Measurements from ENCODE around the gene PDP2. TPM values are rescaled to one million over a fixed set of nuclear protein-coding genes. Genes with fewer than 3 reads are reported as not detected.

PDP2 gene
- total RNA-seq, 1 donor from 2014 or later: 18.0 TPM

- Mint-ChIP-seq H3K4me1 (no peaks in the 10 kb centered on the region), H3K9me3 (no peaks in the 10 kb centered on the region), H3K27ac (ENCODE audit: unreplicated experiment) (no peak overlapping the region), H3K4me3 (no peak overlapping the region), H3K36me3 (ENCODE audit: low read depth) (no peaks in the 10 kb centered on the region), H3K27me3 (ENCODE audit: low read depth) (peaks cover 5% of the 10 kb centered on the region)
- no peak for TF ChIP-seq CTCF (conservative IDR thresholded peaks at IDR 0.05)
- no peak for DNase-seq (ENCODE audit: low read depth, low spot score)
Observed at GRCh38 chr16:66905633-66906539, 25.6 kb downstream of the PDP2 start.

GRCh38 chr16:66906916-66907836 lies 26.9 kb downstream of the PDP2 start:
- no peak for DNase-seq (ENCODE audit: low read depth, low spot score)
- H3K4me1 Mint-ChIP-seq: no peaks in the 10 kb centered on the region
- H3K27ac Mint-ChIP-seq (ENCODE audit: unreplicated experiment): no peak overlapping the region
- no peaks in the 10 kb centered on the region for H3K9me3 Mint-ChIP-seq
- TF ChIP-seq CTCF (conservative IDR thresholded peaks at IDR 0.05): no peak
- H3K27me3 Mint-ChIP-seq (ENCODE audit: low read depth): peaks cover 5% of the 10 kb centered on the region
- H3K36me3 Mint-ChIP-seq (ENCODE audit: low read depth): no peaks in the 10 kb centered on the region
- H3K4me3 Mint-ChIP-seq: no peak overlapping the region

GRCh38 chr16:66908116-66908515 lies 27.8 kb downstream of the PDP2 start:
- Mint-ChIP-seq H3K4me1 (no peaks in the 10 kb centered on the region), H3K27me3 (ENCODE audit: low read depth) (peaks cover 5% of the 10 kb centered on the region), H3K9me3 (no peaks in the 10 kb centered on the region), H3K4me3 (no peak overlapping the region), H3K36me3 (ENCODE audit: low read depth) (no peaks in the 10 kb centered on the region), H3K27ac (ENCODE audit: unreplicated experiment) (no peak overlapping the region)
- no peak for TF ChIP-seq CTCF (conservative IDR thresholded peaks at IDR 0.05)
- no peak for DNase-seq (ENCODE audit: low read depth, low spot score)

GRCh38 chr16:66908762-66909559 lies 28.6 kb downstream of the PDP2 start:
- Mint-ChIP-seq H3K9me3 (no peaks in the 10 kb centered on the region), H3K27ac (ENCODE audit: unreplicated experiment) (no peak overlapping the region), H3K4me3 (no peak overlapping the region), H3K36me3 (ENCODE audit: low read depth) (no peaks in the 10 kb centered on the region), H3K27me3 (ENCODE audit: low read depth) (peaks cover 5% of the 10 kb centered on the region), H3K4me1 (peaks cover 7% of the 10 kb centered on the region)
- no peak for TF ChIP-seq CTCF (conservative IDR thresholded peaks at IDR 0.05)
- no peak for DNase-seq (ENCODE audit: low read depth, low spot score)
